ENCODE data around the gene DMD.

- TF ChIP-seq CTCF (IDR thresholded peaks at IDR 0.05; ENCODE audit: borderline replicate concordance, extremely low read depth, low read length, poor library complexity, severe bottlenecking) (no peak), EZH2 (IDR thresholded peaks at IDR 0.05; ENCODE audit: borderline replicate concordance, low read depth, low read length, severe bottlenecking) (no peak)
Observed at GRCh38 chrX:32280921-32281320, 930.4 kb downstream of the DMD start.

Measured in DND-41 (cell line).